Measurements from ENCODE around the gene SDR42E2. TPM values are rescaled to one million over a fixed set of nuclear protein-coding genes. Genes with fewer than 3 reads are reported as not detected.

Gene SDR42E2
- total RNA-seq, 4 donors from 2014 or later = not detected

- TF ChIP-seq CTCF (IDR thresholded peaks at IDR 0.05) (no peak), POLR2AphosphoS5 (IDR thresholded peaks at IDR 0.05) (no peak), EP300 (IDR thresholded peaks at IDR 0.05) (no peak), POLR2A (IDR thresholded peaks at IDR 0.05; ENCODE audit: low read depth) (no peak)
- Histone ChIP-seq H3K27me3 (peaks cover 0 to 45% (median 5%) of the 10 kb centered on the region in 4 donors), H3K9me3 (no peaks in the 10 kb centered on the region), H3K4me1 (peaks cover 4 to 8% (median 7%) of the 10 kb centered on the region in 4 donors), H3K4me3 (no peak overlapping the region), H3K27ac (replicated peaks in 1 of 4) (no peak overlapping the region), H3K36me3 (no peaks in the 10 kb centered on the region)
- no peak for DNase-seq (ENCODE audit: extremely low spot score)
- intact Hi-C loops (cut with DNase I) = no loop called here
Observed at GRCh38 chr16:22161401-22161800, 905 bp upstream of the SDR42E2 start.

GRCh38 chr16:22162656-22163009 is 327 bp downstream of the SDR42E2 start:
- Histone ChIP-seq H3K27ac (replicated peaks in 1 of 4) (no peak overlapping the region), H3K4me1 (peaks cover 4 to 8% (median 7%) of the 10 kb centered on the region in 4 donors), H3K4me3 (peak overlapping the region in 3 of 4 donors; percentile 8 to 27 (median 22)), H3K27me3 (peaks cover 0 to 45% (median 5%) of the 10 kb centered on the region in 4 donors), H3K36me3 (no peaks in the 10 kb centered on the region), H3K9me3 (peaks cover 0 to 3% (median 0%) of the 10 kb centered on the region in 4 donors)
- intact Hi-C loops (cut with DNase I) = no loop called here
- 35% methylated on average over 13 of the region's 14 CpGs for WGBS
- no peak for DNase-seq (ENCODE audit: extremely low spot score)
- TF ChIP-seq POLR2A (IDR thresholded peaks at IDR 0.05; ENCODE audit: low read depth) (no peak), CTCF (IDR thresholded peaks at IDR 0.05) (no peak), POLR2AphosphoS5 (IDR thresholded peaks at IDR 0.05) (no peak), EP300 (IDR thresholded peaks at IDR 0.05) (no peak)

DNA sequence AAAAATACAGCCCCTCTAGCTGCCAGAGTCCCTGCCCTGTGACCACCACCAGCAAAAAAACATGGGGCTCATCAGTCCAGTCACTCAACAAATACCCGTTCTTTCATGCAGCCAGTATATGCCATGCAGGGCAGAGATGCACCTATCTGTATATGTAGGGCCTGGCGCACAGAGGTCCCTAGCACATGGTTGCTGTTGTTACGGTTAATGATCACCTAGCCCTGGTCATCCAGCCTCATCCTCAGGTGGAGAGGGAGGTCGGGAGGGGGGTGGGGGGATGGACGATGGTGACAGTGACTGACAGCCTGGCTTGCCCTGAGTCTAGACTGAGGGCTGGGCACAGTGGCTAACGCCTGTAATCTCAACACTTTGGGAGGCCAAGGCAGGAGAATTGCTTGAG is 1.5 kb downstream of the SDR42E2 start:
- Histone ChIP-seq H3K36me3 (no peaks in the 10 kb centered on the region), H3K27me3 (peaks cover 0 to 45% (median 5%) of the 10 kb centered on the region in 4 donors), H3K9me3 (peaks cover 0 to 3% (median 0%) of the 10 kb centered on the region in 4 donors), H3K4me3 (no peak overlapping the region), H3K4me1 (peaks cover 4 to 8% (median 7%) of the 10 kb centered on the region in 4 donors), H3K27ac (replicated peaks in 1 of 4) (no peak overlapping the region)
- intact Hi-C loops (cut with DNase I) = no loop called here
- DNase-seq (ENCODE audit: extremely low spot score) = no peak
- TF ChIP-seq EP300 (IDR thresholded peaks at IDR 0.05) (no peak), POLR2AphosphoS5 (IDR thresholded peaks at IDR 0.05) (no peak), CTCF (IDR thresholded peaks at IDR 0.05) (no peak), POLR2A (IDR thresholded peaks at IDR 0.05; ENCODE audit: low read depth) (no peak)
- 76% methylated on average over 5 of the region's 6 CpGs for WGBS

DNA sequence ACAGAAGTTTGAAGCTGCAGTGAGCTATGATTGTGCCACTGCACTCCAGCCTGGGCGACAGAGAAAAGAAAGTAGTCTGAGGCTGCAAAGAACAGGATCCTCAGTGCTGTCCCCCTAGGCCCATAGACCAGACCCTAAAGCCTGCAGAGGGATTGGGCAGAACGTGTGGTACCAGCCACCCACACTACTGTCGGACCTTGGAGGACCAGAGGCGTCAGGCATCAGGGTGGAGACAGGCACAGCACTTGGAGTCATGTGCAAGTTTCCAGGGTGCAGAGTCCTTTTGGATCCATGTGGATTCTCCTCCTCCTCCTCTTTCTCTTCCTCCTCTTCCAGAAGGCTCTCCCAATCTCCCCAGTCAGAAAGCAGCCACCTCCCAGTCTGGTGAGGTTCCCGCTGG is 2.2 kb downstream of the SDR42E2 start:
- Histone ChIP-seq H3K27me3 (peaks cover 0 to 45% (median 5%) of the 10 kb centered on the region in 4 donors), H3K36me3 (no peaks in the 10 kb centered on the region), H3K4me1 (peaks cover 4 to 8% (median 7%) of the 10 kb centered on the region in 4 donors), H3K4me3 (no peak overlapping the region), H3K27ac (replicated peaks in 1 of 4) (no peak overlapping the region), H3K9me3 (peaks cover 0 to 3% (median 0%) of the 10 kb centered on the region in 4 donors)
- DNase-seq (ENCODE audit: extremely low spot score) = no peak
- TF ChIP-seq CTCF (IDR thresholded peaks at IDR 0.05) (no peak), POLR2AphosphoS5 (IDR thresholded peaks at IDR 0.05) (no peak), POLR2A (IDR thresholded peaks at IDR 0.05; ENCODE audit: low read depth) (no peak), EP300 (IDR thresholded peaks at IDR 0.05) (no peak)
- 83% methylated on average over 5 of the region's 5 CpGs for WGBS
- intact Hi-C loops (cut with DNase I) = no loop called here

Measured in esophagus muscularis mucosa (tissue), 4 donors.